DOHH2 (cell line): ENCODE data around the gene TRIOBP.

ENCODE experiments used
- H3F3A ChIP-seq: fragments of 200-600 bp; sonication (generic), shearing (Covaris generic); 2 replicates; pipeline ENCODE4 v1.6.0; 2016; ENCODE audit warnings: antibody characterized with exemption, mild to moderate bottlenecking; ENCODE audit not compliant: control insufficient read depth, insufficient read depth
- H3K27ac ChIP-seq: fragments of 200-600 bp; sonication (generic); 2 replicates; pipeline ENCODE4 v1.5.1; 2014; ENCODE audit warnings: low read depth, mild to moderate bottlenecking, low read length, moderate library complexity
- H3K27me3 ChIP-seq: fragments of 200-600 bp; sonication (generic); 2 replicates; pipeline ENCODE4 v1.6.1; 2014; ENCODE audit warnings: mild to moderate bottlenecking, low read length, mixed read lengths; ENCODE audit not compliant: control insufficient read depth
- H3K36me3 ChIP-seq: fragments of 200-600 bp; sonication (generic); 2 replicates; pipeline ENCODE4 v1.6.1; 2014; ENCODE audit warnings: mild to moderate bottlenecking, low read length, moderate library complexity, mixed read lengths; ENCODE audit not compliant: control insufficient read depth
- H3K4me1 ChIP-seq: fragments of 200-600 bp; sonication (generic); 2 replicates; pipeline ENCODE4 v1.6.1; 2014; ENCODE audit warnings: mild to moderate bottlenecking, low read length, mixed read lengths; ENCODE audit not compliant: control insufficient read depth
- H3K4me2 ChIP-seq: fragments of 200-600 bp; sonication (generic); 2 replicates; pipeline ENCODE4 v1.6.0; 2014; ENCODE audit warnings: mild to moderate bottlenecking, low read length, moderate library complexity
- H3K4me3 ChIP-seq: fragments of 200-600 bp; sonication (generic); 2 replicates; pipeline ENCODE4 v1.5.1; 2014; ENCODE audit warnings: mild to moderate bottlenecking, low read length, mixed read lengths
- H3K79me2 ChIP-seq: fragments of 200-600 bp; sonication (generic); 2 replicates; pipeline ENCODE4 v1.6.1; 2014; ENCODE audit warnings: mild to moderate bottlenecking, low read length, mixed read lengths; ENCODE audit not compliant: control insufficient read depth
- H3K9me2 ChIP-seq: fragments of 200-600 bp; sonication (generic); replicated peaks from 2 replicates; pipeline ENCODE4 v1.6.1; 2014; ENCODE audit warnings: mild to moderate bottlenecking, low read length, mixed read lengths; ENCODE audit not compliant: control insufficient read depth
- H3K9me3 ChIP-seq: fragments of 200-600 bp; sonication (generic); 2 replicates; pipeline ENCODE4 v1.6.1; 2014; ENCODE audit warnings: antibody characterized with exemption, low read length, mixed read lengths; ENCODE audit not compliant: control insufficient read depth, insufficient read depth
- H4K20me1 ChIP-seq: fragments of 200-600 bp; sonication (generic); 2 replicates; pipeline ENCODE4 v1.6.0; 2014; ENCODE audit warnings: low read depth, mild to moderate bottlenecking, antibody characterized with exemption, low read length, moderate library complexity; ENCODE audit not compliant: control insufficient read depth, insufficient read depth
- EZH2phosphoT487 ChIP-seq: fragments of 200-600 bp; sonication (generic); IDR thresholded peaks from 2 replicates; pipeline ENCODE4 v1.6.1; 2017; ENCODE audit warnings: borderline replicate concordance, mild to moderate bottlenecking, antibody characterized with exemption, low read length, moderate library complexity, mixed read lengths
- TF ChIP-seq, protein P1 (sequence below): fragments of 200-600 bp; sonication (generic); IDR thresholded peaks from one replicate; pipeline ENCODE4 v1.5.1; 2014; ENCODE audit warnings: antibody characterized with exemption, mild to moderate bottlenecking, low read depth, low read length; ENCODE audit not compliant: poor library complexity, severe bottlenecking

Gene TRIOBP

DNA sequence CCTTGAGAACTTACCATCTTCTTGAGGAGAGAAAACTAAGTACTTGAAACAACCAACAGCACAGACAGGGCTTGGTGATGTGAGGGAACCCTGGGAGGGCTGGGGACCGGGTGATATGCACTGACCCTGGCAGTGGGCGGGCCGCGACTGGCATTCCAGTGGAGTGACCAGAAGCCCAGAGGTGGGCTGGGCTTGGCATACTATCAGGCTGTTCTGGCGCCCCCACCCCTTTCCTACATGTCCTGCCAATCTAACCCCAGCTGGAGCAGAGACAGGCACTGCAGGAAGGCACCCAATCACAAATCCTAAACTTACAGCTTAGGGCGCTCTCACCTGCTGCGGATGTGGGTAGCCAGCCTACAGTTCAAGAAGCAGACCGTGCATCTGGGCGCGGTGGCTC is 56.9 kb downstream of the TRIOBP start:
- peaks cover 15% of the 10 kb centered on the region for H3K36me3 ChIP-seq
- no peaks in the 10 kb centered on the region for H3K9me3 ChIP-seq
- no peaks in the 10 kb centered on the region for H4K20me1 ChIP-seq
- H3K27ac ChIP-seq: no peak overlapping the region
- H3K79me2 ChIP-seq: peaks cover 15% of the 10 kb centered on the region
- H3K4me2 ChIP-seq: no peak overlapping the region
- H3K9me2 ChIP-seq: no peaks in the 10 kb centered on the region
- H3F3A ChIP-seq: no peaks in the 10 kb centered on the region
- no peaks in the 10 kb centered on the region for H3K4me1 ChIP-seq
- TF ChIP-seq EZH2phosphoT487: no peak
- TF ChIP-seq, protein P1, sequence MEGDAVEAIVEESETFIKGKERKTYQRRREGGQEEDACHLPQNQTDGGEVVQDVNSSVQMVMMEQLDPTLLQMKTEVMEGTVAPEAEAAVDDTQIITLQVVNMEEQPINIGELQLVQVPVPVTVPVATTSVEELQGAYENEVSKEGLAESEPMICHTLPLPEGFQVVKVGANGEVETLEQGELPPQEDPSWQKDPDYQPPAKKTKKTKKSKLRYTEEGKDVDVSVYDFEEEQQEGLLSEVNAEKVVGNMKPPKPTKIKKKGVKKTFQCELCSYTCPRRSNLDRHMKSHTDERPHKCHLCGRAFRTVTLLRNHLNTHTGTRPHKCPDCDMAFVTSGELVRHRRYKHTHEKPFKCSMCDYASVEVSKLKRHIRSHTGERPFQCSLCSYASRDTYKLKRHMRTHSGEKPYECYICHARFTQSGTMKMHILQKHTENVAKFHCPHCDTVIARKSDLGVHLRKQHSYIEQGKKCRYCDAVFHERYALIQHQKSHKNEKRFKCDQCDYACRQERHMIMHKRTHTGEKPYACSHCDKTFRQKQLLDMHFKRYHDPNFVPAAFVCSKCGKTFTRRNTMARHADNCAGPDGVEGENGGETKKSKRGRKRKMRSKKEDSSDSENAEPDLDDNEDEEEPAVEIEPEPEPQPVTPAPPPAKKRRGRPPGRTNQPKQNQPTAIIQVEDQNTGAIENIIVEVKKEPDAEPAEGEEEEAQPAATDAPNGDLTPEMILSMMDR: no peak
- no peak overlapping the region for H3K4me3 ChIP-seq
- no peaks in the 10 kb centered on the region for H3K27me3 ChIP-seq

DNA sequence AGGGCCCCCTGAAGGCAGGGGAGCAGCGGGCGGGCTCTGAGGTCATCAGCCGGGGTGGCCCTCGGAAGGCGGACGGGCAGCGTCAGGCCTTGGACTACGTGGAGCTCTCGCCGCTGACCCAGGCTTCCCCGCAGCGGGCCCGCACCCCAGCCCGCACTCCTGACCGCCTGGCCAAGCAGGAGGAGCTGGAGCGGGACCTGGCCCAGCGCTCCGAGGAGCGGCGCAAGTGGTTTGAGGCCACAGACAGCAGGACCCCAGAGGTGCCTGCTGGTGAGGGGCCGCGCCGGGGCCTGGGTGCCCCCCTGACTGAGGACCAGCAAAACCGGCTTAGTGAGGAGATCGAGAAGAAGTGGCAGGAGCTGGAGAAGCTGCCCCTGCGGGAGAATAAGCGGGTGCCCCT is 60.8 kb downstream of the TRIOBP start:
- no peaks in the 10 kb centered on the region for H3K4me1 ChIP-seq
- no peak for TF ChIP-seq EZH2phosphoT487
- TF ChIP-seq, protein P1: no peak
- no peak overlapping the region for H3K4me3 ChIP-seq
- H3K27me3 ChIP-seq: no peaks in the 10 kb centered on the region
- H3K9me3 ChIP-seq: no peaks in the 10 kb centered on the region
- peaks cover 24% of the 10 kb centered on the region for H3K36me3 ChIP-seq
- H3K9me2 ChIP-seq: no peaks in the 10 kb centered on the region
- H3K79me2 ChIP-seq: no peaks in the 10 kb centered on the region
- no peaks in the 10 kb centered on the region for H4K20me1 ChIP-seq
- no peak overlapping the region for H3K27ac ChIP-seq
- no peak overlapping the region for H3K4me2 ChIP-seq
- H3F3A ChIP-seq: no peaks in the 10 kb centered on the region

DNA sequence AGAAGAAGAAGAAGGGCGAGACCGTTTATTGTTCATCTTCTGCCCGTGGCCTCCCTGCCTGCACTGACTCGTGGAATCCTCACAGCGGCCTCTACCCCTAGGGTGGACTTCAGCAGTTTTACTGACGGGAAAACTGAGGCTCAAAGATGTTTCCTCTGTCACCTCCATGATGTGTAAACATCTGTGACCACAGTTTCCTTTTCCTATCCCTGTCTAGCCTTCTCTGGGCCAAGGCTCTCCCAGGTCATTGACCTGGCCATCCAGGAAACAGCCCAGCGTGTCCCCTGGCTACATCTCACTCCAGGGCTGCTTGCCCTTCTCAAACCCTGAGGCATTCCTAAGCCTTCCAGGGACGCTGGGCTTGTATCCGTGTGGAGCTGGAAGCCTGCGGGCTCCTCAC is 61.8 kb downstream of the TRIOBP start:
- Histone ChIP-seq H3K27me3 (no peaks in the 10 kb centered on the region), H4K20me1 (no peaks in the 10 kb centered on the region), H3K27ac (no peak overlapping the region), H3F3A (no peaks in the 10 kb centered on the region), H3K9me3 (no peaks in the 10 kb centered on the region), H3K79me2 (no peaks in the 10 kb centered on the region), H3K36me3 (peaks cover 24% of the 10 kb centered on the region), H3K4me1 (no peaks in the 10 kb centered on the region), H3K4me3 (no peak overlapping the region), H3K4me2 (no peak overlapping the region), H3K9me2 (no peaks in the 10 kb centered on the region)
- TF ChIP-seq EZH2phosphoT487: no peak
- TF ChIP-seq, protein P1: no peak

DNA sequence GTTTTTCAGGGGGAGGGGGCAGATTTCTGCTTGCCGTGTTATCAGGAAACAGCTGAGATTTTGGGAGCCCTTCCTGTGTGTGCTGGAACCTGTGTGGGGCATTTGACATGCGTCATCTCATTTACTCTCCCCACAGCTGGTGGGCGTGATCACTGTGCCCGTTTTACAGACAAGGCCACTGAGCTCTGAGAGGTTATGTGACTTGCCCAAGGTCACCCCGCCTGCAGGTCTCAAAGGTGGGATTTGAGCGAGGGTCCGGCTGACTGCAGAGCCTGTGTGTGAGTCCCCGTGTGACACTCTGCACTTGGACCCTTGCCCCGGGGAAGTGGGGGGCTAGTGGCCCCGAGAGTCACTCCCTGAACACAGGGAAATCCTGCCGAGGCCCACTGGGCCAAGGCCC is 62.4 kb downstream of the TRIOBP start:
- H4K20me1 ChIP-seq: no peaks in the 10 kb centered on the region
- H3K27me3 ChIP-seq: no peaks in the 10 kb centered on the region
- H3K4me3 ChIP-seq: no peak overlapping the region
- H3K9me2 ChIP-seq: no peaks in the 10 kb centered on the region
- no peaks in the 10 kb centered on the region for H3K4me1 ChIP-seq
- no peaks in the 10 kb centered on the region for H3F3A ChIP-seq
- H3K4me2 ChIP-seq: no peak overlapping the region
- no peak overlapping the region for H3K27ac ChIP-seq
- no peaks in the 10 kb centered on the region for H3K9me3 ChIP-seq
- TF ChIP-seq EZH2phosphoT487: no peak
- TF ChIP-seq, protein P1: no peak
- peaks cover 24% of the 10 kb centered on the region for H3K36me3 ChIP-seq
- no peaks in the 10 kb centered on the region for H3K79me2 ChIP-seq
